Endothelial cell (in vitro differentiated cells): Measurements from ENCODE around the gene CMTM8. TPM values are rescaled to one million over a fixed set of nuclear protein-coding genes. Genes with fewer than 3 reads are reported as not detected.

ENCODE experiments used
- DNase-seq: peaks from one replicate; pipeline ENCODE4 v3.0.0; 2021; ENCODE audit warnings: low spot score
- H3K27ac Mint-ChIP-seq: one replicate; pipeline ENCODE4 v1.8.0; 2021; ENCODE audit warnings: mixed read lengths, inconsistent platforms; ENCODE audit not compliant: unreplicated experiment
- H3K27me3 Mint-ChIP-seq: one replicate; pipeline ENCODE4 v1.8.0; 2021; ENCODE audit warnings: mild to moderate bottlenecking, moderate library complexity, mixed read lengths, inconsistent platforms; ENCODE audit not compliant: unreplicated experiment
- H3K36me3 Mint-ChIP-seq: one replicate; pipeline ENCODE4 v1.8.0; 2021; ENCODE audit warnings: mild to moderate bottlenecking, low read depth, mixed read lengths, inconsistent platforms; ENCODE audit not compliant: unreplicated experiment
- H3K4me1 Mint-ChIP-seq: one replicate; pipeline ENCODE4 v1.8.0; 2021; ENCODE audit warnings: mild to moderate bottlenecking, mixed read lengths, inconsistent platforms; ENCODE audit not compliant: unreplicated experiment
- H3K4me3 Mint-ChIP-seq: one replicate; pipeline ENCODE4 v1.8.0; 2021; ENCODE audit warnings: mild to moderate bottlenecking, mixed read lengths, inconsistent platforms; ENCODE audit not compliant: unreplicated experiment
- H3K9me3 Mint-ChIP-seq: one replicate; pipeline ENCODE4 v1.8.0; 2021; ENCODE audit warnings: mixed read lengths, inconsistent platforms; ENCODE audit not compliant: unreplicated experiment
- total RNA-seq: library from RNA; stranded (reverse); fragmentation: NEBNext Ultra II Directional; extraction: Animal tissue kit (Norgen Biotek cat#: 25700); gene quantifications from one replicate; pipeline ENCODE4 v1.2.1, GENCODE V29; 2021; ENCODE audit not compliant: unreplicated experiment
- TF ChIP-seq, protein P1 (sequence below): fragments of 200-600 bp; sonication (generic); IDR thresholded peaks from one replicate; pipeline ENCODE4 v1.5.0; 2021; ENCODE audit warnings: antibody characterized with exemption; ENCODE audit not compliant: unreplicated experiment

CMTM8 gene
- total RNA-seq, 1 donor from 2014 or later, result 16.2 TPM

DNA sequence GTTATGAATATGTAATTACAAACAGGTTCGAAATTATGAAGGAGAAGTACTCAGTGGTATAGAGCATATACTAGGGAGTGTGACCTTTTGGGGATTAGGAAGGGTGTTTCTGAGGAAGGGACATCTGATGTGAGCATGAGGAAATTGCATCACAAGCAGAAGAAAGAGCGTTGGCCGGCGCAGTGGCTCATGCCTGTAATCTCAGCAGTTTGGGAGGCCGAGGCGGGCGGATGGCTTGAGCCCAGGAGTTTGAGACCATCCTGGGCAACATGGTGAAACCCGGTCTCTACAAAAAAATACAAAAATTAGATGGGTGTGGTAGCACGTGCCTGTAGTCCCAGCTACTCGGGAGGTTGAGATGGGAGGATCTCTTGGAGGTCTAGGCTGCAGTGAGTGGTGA is 160.1 kb downstream of the CMTM8 start:
- H3K27ac Mint-ChIP-seq, result peak overlapping the region; percentile 28

DNA sequence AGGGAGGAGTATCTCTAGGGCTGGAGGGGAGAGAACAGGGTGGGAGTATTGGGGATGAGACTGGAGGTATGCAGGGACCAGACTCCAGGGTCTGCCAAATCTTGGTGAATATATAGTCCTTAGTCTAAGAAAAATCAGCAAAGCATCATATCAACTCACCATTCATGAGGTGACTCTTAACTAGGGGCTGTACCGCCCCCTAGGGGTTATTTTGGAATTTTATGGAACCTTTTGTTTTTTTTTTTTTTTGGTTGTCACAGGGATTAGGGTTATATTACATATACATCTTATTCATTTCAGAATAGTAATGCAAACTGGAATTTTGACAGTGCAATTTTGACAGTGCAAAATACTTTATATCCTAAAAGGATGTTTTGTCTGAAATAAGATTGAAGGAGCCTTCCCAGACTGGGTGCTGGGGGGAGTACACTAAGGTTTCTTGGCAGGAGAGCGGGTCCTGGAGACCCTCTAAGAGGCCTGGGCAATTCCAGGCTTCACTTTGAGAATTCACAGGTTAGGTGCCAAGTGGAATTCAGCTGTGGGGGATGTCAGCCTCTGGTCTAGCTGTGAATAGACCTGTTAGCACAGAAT is 160.6 kb downstream of the CMTM8 start:
- Mint-ChIP-seq H3K4me1 (peaks cover 49% of the 10 kb centered on the region), H3K27me3 (peaks cover 12% of the 10 kb centered on the region), H3K4me3 (no peak overlapping the region), H3K9me3 (no peaks in the 10 kb centered on the region), H3K27ac (peak overlapping the region; percentile 45), H3K36me3 (peaks cover 3% of the 10 kb centered on the region)
- peak; percentile 43 for DNase-seq
- TF ChIP-seq, protein P1, sequence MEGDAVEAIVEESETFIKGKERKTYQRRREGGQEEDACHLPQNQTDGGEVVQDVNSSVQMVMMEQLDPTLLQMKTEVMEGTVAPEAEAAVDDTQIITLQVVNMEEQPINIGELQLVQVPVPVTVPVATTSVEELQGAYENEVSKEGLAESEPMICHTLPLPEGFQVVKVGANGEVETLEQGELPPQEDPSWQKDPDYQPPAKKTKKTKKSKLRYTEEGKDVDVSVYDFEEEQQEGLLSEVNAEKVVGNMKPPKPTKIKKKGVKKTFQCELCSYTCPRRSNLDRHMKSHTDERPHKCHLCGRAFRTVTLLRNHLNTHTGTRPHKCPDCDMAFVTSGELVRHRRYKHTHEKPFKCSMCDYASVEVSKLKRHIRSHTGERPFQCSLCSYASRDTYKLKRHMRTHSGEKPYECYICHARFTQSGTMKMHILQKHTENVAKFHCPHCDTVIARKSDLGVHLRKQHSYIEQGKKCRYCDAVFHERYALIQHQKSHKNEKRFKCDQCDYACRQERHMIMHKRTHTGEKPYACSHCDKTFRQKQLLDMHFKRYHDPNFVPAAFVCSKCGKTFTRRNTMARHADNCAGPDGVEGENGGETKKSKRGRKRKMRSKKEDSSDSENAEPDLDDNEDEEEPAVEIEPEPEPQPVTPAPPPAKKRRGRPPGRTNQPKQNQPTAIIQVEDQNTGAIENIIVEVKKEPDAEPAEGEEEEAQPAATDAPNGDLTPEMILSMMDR, result peak; percentile 88

More for the DNA sequence above, 160.1 kb downstream of the CMTM8 start:
- H3K27me3 Mint-ChIP-seq, result peaks cover 12% of the 10 kb centered on the region
- no peaks in the 10 kb centered on the region for H3K9me3 Mint-ChIP-seq
- peaks cover 48% of the 10 kb centered on the region for H3K4me1 Mint-ChIP-seq
- no peak overlapping the region for H3K4me3 Mint-ChIP-seq
- DNase-seq, result no peak
- TF ChIP-seq, protein P1, result no peak
- H3K36me3 Mint-ChIP-seq, result peaks cover 3% of the 10 kb centered on the region

DNA sequence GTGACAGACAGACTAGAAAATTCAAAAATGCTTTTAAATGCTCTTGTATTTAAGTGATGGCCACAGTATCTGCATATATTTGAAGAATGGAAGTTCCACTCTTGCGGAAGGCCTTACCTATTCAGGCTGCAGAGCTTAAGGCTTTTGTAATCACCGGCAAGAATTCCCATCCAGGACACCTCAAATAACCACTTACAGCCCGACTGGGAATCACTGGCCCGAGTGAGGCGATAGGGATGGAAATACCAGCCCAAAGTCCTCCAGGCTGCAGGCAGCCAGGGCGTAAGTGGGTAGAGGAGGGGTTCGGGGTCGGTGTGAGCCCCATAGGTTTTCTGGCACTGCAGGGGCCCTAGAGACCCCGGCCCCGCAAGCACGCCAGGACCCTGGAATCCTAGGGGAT is 162.6 kb downstream of the CMTM8 start:
- Mint-ChIP-seq H3K4me1 (peaks cover 46% of the 10 kb centered on the region), H3K27ac (peak overlapping the region; percentile 98), H3K9me3 (no peaks in the 10 kb centered on the region), H3K4me3 (peak overlapping the region; percentile 71), H3K36me3 (peaks cover 7% of the 10 kb centered on the region), H3K27me3 (peaks cover 10% of the 10 kb centered on the region)
- TF ChIP-seq, protein P1, result no peak
- DNase-seq, result no peak

DNA sequence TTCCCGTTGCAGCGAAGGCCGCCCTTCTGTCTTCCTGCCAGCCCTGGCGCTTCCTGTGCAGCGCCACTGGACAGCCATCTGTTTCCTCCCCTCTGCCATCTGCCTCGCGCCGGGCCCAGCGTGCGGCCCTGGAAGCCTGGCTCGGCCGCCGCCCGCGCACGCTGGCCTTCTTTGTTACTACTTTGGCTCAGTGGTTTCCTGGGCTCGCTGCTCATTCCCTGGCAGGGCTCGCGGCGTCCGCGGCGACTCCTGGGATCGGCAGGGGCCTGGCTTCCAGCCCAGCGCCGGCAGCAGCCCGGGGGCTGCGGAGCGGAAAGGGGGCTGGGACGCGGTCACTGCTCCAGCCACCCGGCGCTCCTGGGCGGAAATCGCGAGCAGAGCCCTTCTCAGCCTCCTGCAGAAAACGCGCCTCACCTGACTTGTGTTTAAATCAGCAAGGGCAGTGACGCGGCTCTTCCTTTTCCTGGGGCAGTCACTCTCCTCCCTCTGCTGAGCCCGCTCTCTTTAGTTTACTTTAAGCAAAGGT is 163.1 kb downstream of the CMTM8 start:
- DNase-seq, result peak; percentile 87
- TF ChIP-seq, protein P1, result no peak
- peaks cover 10% of the 10 kb centered on the region for H3K27me3 Mint-ChIP-seq
- no peaks in the 10 kb centered on the region for H3K9me3 Mint-ChIP-seq
- peak overlapping the region; percentile 51 for H3K4me3 Mint-ChIP-seq
- peaks cover 7% of the 10 kb centered on the region for H3K36me3 Mint-ChIP-seq
- peak overlapping the region; percentile 99 for H3K27ac Mint-ChIP-seq
- H3K4me1 Mint-ChIP-seq, result peaks cover 48% of the 10 kb centered on the region

DNA sequence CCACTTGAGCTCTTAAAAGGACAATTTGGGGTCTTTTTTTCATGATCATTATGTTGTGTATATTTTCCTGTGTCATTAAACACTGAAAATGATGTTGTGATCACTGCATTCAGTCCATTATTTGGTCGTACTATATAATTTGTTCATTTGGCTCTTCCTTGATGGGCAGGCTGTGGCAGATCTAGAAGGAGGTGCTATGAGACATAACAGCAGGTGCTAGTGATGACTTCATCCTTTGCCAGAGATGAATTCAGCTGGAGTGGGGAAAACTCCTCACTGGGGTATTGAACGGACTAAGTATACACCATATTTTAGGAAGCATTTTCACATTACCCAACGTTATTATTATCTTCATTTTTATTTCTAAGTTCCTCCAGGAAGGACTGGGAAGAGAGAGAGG is 165.2 kb downstream of the CMTM8 start:
- TF ChIP-seq, protein P1, result no peak
- Mint-ChIP-seq H3K4me1 (peaks cover 43% of the 10 kb centered on the region), H3K27ac (peak overlapping the region; percentile 99), H3K4me3 (no peak overlapping the region), H3K27me3 (peaks cover 10% of the 10 kb centered on the region), H3K36me3 (peaks cover 7% of the 10 kb centered on the region), H3K9me3 (no peaks in the 10 kb centered on the region)
- DNase-seq, result no peak
